HepG2 (cell line): Measurements from ENCODE around the gene RASA2. TPM values are rescaled to one million over a fixed set of nuclear protein-coding genes. Genes with fewer than 3 reads are reported as not detected.

Source experiments
- AFF4 ChIP-seq: sonication (generic); formaldehyde crosslinking; IDR thresholded peaks from 2 replicates; pipeline ENCODE4 v1.4.0; 2020; ENCODE audit warnings: missing genetic modification reagents
- NFIC ChIP-seq: IDR thresholded peaks from 2 replicates; pipeline ENCODE4 v1.6.1; 2012; ENCODE audit warnings: mild to moderate bottlenecking, low read length, inconsistent platforms
- SKIL ChIP-seq: sonication (generic); formaldehyde crosslinking; IDR thresholded peaks from 2 replicates; pipeline ENCODE4 v1.8.0; 2022; ENCODE audit warnings: missing genetic modification reagents, mild to moderate bottlenecking, moderate library complexity, borderline replicate concordance
- ZFP1 ChIP-seq: IDR thresholded peaks from 2 replicates; pipeline ENCODE4 v1.6.1; 2016
- ZNF20 ChIP-seq: sonication (generic); formaldehyde crosslinking; IDR thresholded peaks from 2 replicates; pipeline ENCODE4 v1.4.0; 2020; ENCODE audit warnings: mild to moderate bottlenecking, moderate library complexity, missing genetic modification reagents
- ZXDC ChIP-seq: sonication (generic); formaldehyde crosslinking; IDR thresholded peaks from 2 replicates; pipeline ENCODE4 v1.5.0; 2020; ENCODE audit warnings: mild to moderate bottlenecking, missing genetic modification reagents
- polyA plus RNA-seq, 8 experiments: library from polyadenylated mRNA; depleted of rRNA in 3 of 8; stranded (reverse) in 7 of 8; unstranded in 1 of 8; fragments of >200 nt; fragmentation: Illumina TruSeq in 4 of 8; extraction: Trizol in 4 of 8; gene quantifications; 2 replicates each; pipeline versions ENCODE4 v1.2.1 to v1.2.3, GENCODE V29; 2011 to 2016; ENCODE audit warnings: low read depth in 4 of 8, missing spikeins in 1 of 8, mixed read lengths in 1 of 8; ENCODE audit not compliant: insufficient read depth in 1 of 8
- total RNA-seq, 5 experiments: library from RNA; depleted of rRNA; stranded (reverse); fragments of >200 nt; fragmentation: Illumina TruSeq; extraction: Trizol; gene quantifications; 2 replicates each; pipeline ENCODE4 v1.2.3, GENCODE V29; 2016; ENCODE audit warnings: low read depth in 1 of 5

The RASA2 gene
- total and polyA plus RNA-seq, 2 of the 13 experiments (the other 11 are each of a cell fraction or from before 2014, with no cell fraction given): 5.4 to 8.5 TPM

- TF ChIP-seq AFF4 (CRISPR knock-in tag) (no peak), ZFP1 (no peak), SKIL (CRISPR knock-in tag) (no peak), ZNF20 (no peak), NFIC (no peak), ZXDC (no peak)
Observed at GRCh38 chr3:141539431-141540187, 52.8 kb downstream of the RASA2 start (continued).
